HG03064 (cell line): ENCODE measurements around the gene PCDHB11.
"Not testable (repeated sequence)": the region's sequence is repeated elsewhere in the genome, so short reads cannot be mapped to it uniquely, and the experiment has no call there.

ENCODE experiments used
- ATAC-seq: cut with Tn5 transposase; IDR thresholded peaks from one replicate; pipeline ENCODE4 v1.9.1; 2021; ENCODE audit warnings: low read depth; ENCODE audit not compliant: unreplicated experiment

PCDHB11 gene

GRCh38 chr5:141199359-141200235 lies at the start of gene PCDHB11:
Gene PCDHB11, plus strand, starts transcription at chr5:141199627. Its CDS starts 148 bp downstream, at chr5:141199775.
- no peak for ATAC-seq

- no peak for ATAC-seq
Observed at GRCh38 chr5:141149812-141150211, 49.6 kb upstream of the PCDHB11 start, which contains the start of gene PCDHB6. Gene PCDHB6, plus strand, starts transcription at chr5:141150057. Its CDS starts 201 bp downstream, at chr5:141150258.

- no peak for ATAC-seq
Observed at GRCh38 chr5:141150224-141150992, 49.0 kb upstream of the PCDHB11 start.

- ATAC-seq: no peak
Observed at GRCh38 chr5:141150993-141151325, 48.5 kb upstream of the PCDHB11 start.

GRCh38 chr5:141151632-141152031 lies 47.8 kb upstream of the PCDHB11 start:
- ATAC-seq: not testable (repeated sequence)

DNA sequence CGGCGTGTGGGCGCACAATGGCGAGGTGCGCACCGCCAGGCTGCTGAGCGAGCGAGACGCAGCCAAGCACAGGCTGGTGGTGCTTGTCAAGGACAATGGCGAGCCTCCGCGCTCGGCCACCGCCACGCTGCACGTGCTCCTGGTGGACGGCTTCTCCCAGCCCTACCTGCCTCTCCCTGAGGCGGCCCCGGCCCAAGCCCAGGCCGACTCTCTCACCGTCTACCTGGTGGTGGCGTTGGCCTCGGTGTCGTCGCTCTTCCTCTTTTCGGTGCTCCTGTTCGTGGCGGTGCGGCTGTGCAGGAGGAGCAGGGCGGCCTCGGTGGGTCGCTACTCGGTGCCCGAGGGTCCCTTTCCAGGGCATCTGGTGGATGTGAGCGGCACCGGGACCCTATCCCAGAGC lies 47.3 kb upstream of the PCDHB11 start:
- not testable (repeated sequence) for ATAC-seq

- ATAC-seq: no peak
Observed at GRCh38 chr5:141155540-141156374, 43.7 kb upstream of the PCDHB11 start.

DNA sequence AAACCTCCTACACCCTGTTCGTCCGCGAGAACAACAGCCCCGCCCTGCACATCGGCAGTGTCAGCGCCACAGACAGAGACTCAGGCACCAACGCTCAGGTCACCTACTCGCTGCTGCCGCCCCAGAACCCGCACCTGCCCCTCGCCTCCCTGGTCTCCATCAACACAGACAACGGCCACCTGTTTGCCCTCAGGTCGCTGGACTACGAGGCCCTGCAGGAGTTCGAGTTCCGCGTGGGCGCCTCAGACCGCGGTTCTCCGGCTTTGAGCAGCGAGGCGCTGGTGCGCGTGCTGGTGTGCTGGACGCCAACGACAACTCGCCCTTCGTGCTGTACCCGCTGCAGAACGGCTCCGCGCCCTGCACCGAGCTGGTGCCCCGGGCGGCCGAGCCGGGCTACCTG lies 42.1 kb upstream of the PCDHB11 start:
- not testable (repeated sequence) for ATAC-seq

- not testable (repeated sequence) for ATAC-seq
Observed at GRCh38 chr5:141157901-141158300, 41.5 kb upstream of the PCDHB11 start.

DNA sequence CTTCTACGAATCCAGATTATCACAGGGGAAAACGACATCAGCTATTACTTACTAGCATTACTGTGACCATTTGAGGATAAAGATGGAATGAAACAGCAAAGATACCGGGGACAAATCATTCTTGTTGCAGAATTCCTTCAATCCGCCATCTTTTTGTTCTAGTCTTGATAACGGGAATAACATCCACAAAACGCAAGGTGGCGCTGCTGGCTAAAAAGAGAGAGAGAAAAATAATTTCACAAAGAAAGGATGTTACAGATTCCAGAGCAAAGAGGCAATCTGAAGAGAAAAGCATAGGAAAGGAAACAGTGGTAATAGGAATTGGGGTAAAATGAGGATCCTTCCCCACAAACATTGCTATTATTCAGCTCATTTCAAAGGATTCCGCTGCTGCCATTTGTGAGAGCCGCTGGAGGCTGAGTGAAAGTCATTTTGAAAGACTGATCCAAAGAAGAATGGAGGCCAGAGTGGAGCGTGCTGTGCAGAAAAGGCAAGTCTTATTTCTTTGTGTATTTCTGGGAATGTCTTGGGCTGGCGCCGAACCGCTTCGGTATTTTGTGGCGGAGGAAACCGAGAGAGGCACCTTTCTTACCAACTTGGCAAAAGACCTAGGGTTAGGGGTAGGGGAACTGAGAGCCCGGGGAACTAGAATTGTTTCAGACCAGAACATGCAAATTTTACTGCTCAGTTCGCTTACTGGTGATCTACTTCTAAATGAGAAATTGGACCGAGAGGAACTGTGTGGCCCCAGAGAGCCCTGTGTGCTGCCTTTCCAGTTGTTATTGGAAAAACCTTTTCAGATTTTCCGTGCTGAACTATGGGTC lies 26.8 kb upstream of the PCDHB11 start, which contains the start of gene PCDHB7:
Gene PCDHB7 (plus strand): TSS at position 264 of the 824 bp plus-strand sequence. CDS start 192 bp downstream, at position 456.
- no peak for ATAC-seq

DNA sequence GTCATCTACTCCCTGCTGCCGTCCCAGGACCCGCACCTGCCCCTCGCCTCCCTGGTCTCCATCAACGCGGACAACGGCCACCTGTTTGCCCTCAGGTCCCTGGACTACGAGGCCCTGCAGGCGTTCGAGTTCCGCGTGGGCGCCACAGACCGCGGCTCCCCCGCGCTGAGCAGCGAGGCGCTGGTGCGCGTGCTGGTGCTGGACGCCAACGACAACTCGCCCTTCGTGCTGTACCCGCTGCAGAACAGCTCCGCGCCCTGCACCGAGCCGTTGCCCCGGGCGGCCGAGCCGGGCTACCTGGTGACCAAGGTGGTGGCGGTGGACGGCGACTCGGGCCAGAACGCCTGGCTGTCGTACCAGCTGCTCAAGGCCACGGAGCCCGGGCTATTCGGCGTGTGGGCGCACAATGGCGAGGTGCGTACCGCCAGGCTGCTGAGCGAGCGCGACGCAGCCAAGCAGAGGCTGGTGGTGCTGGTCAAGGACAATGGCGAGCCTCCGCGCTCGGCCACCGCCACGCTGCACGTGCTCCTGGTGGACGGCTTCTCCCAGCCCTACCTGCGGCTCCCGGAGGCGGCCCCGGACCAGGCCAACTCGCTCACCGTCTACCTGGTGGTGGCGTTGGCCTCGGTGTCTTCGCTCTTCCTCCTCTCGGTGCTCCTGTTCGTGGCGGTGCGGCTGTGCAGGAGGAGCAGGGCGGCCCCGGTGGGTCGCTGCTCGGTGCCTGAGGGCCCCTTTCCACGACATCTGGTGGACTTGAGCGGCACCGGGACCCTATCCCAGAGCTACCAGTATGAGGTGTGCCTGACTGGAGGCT lies 24.9 kb upstream of the PCDHB11 start:
- ATAC-seq: not testable (repeated sequence)

DNA sequence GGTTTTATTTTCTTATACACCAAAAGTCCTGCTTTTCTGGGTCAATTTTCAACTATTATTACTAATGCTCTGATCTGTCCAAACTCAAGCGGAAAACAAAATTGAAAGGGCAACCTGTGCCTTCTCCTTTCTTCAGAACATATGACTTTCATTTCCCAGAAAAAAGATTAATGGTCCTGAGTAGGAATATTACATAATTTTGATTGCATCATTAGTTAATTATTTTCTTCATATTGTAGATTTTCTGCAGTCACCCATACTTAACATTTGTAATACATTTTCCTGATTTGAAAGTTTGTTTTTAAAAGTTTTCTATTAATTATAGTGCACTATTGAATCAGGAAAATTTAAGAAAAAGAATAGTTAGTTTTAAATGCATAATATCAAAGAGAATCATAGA lies 23.5 kb upstream of the PCDHB11 start:
- ATAC-seq: no peak

GRCh38 chr5:141177577-141178191 lies 21.7 kb upstream of the PCDHB11 start, which contains the start of gene PCDHB8:
Gene PCDHB8, plus strand, starts transcription at chr5:141177790. Its CDS starts 245 bp downstream, at chr5:141178035.
- ATAC-seq: not testable (repeated sequence)

- not testable (repeated sequence) for ATAC-seq
Observed at GRCh38 chr5:141179371-141179770, 20.1 kb upstream of the PCDHB11 start.

DNA sequence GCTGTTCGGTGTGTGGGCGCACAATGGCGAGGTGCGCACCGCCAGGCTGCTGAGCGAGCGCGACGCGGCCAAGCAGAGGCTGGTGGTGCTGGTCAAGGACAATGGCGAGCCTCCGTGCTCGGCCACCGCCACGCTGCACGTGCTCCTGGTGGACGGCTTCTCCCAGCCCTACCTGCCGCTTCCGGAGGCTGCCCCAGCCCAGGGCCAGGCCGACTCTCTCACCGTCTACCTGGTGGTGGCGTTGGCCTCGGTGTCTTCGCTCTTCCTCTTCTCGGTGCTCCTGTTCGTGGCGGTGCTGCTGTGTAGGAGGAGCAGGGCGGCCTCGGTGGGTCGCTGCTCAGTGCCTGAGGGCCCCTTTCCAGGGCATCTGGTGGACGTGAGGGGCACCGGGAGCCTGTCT lies 19.6 kb upstream of the PCDHB11 start:
- not testable (repeated sequence) for ATAC-seq

DNA sequence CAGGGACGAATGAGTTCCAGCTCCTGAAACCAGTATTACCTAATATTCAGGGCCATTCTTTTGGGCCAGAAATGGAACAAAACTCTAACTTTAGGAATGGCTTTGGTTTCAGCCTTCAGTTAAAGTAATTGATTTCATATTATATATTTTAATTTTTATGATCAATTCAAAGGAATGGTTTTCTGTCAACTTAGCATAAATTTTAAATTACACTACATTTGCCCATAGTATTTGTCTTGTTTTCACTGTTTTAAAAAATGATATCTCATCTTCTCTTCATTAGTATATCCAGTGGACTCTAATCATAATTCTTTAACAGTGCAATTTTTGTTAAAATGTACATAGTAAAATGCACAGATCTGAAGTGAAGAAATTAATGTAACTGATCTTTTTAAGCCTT lies 19.1 kb upstream of the PCDHB11 start:
- ATAC-seq: no peak

- ATAC-seq: no peak
Observed at GRCh38 chr5:141182248-141182647, 17.2 kb upstream of the PCDHB11 start, which contains the start of gene PCDHB16. Gene PCDHB16, plus strand, starts transcription at chr5:141182387. Its CDS starts 173 bp downstream, at chr5:141182560.
